ENCODE data around the gene SPACA4.

The SPACA4 gene

GRCh38 chr19:48648134-48648533, 41.6 kb downstream of the SPACA4 start:
- TF ChIP-seq ZFX (IDR thresholded peaks at IDR 0.05; ENCODE audit: borderline replicate concordance) (no peak), CTCF (IDR thresholded peaks at IDR 0.05) (no peak)
- no peak overlapping the region for H3K27ac ChIP-seq

GRCh38 chr19:48650974-48651682, 44.6 kb downstream of the SPACA4 start:
- no peak overlapping the region for H3K27ac ChIP-seq

GRCh38 chr19:48651683-48652048, 45.1 kb downstream of the SPACA4 start:
- TF ChIP-seq ZFX (IDR thresholded peaks at IDR 0.05; ENCODE audit: borderline replicate concordance) (no peak), CTCF (IDR thresholded peaks at IDR 0.05) (no peak)
- H3K27ac ChIP-seq, result no peak overlapping the region

More at GRCh38 chr19:48650974-48651682, 44.6 kb downstream of the SPACA4 start:
- no peak for TF ChIP-seq ZFX (IDR thresholded peaks at IDR 0.05; ENCODE audit: borderline replicate concordance)

- TF ChIP-seq CTCF (IDR thresholded peaks at IDR 0.05), result no peak
- TF ChIP-seq ZFX (IDR thresholded peaks at IDR 0.05; ENCODE audit: borderline replicate concordance), result no peak
- H3K27ac ChIP-seq, result no peak overlapping the region
These were observed 47.9 kb downstream of the SPACA4 start for GRCh38 chr19:48654299-48655059.

- TF ChIP-seq CTCF (IDR thresholded peaks at IDR 0.05), result no peak
- TF ChIP-seq ZFX (IDR thresholded peaks at IDR 0.05; ENCODE audit: borderline replicate concordance), result no peak
- H3K27ac ChIP-seq, result no peak overlapping the region
These were observed 50.4 kb downstream of the SPACA4 start for GRCh38 chr19:48656840-48657474.
